Fibroblast of skin of right quadriceps (primary cell): ENCODE data around the gene CDON.

Experiments
- DNase-seq: peaks from one replicate; pipeline ENCODE4 v3.0.0-alpha.2; 2013

Gene CDON, protein sequence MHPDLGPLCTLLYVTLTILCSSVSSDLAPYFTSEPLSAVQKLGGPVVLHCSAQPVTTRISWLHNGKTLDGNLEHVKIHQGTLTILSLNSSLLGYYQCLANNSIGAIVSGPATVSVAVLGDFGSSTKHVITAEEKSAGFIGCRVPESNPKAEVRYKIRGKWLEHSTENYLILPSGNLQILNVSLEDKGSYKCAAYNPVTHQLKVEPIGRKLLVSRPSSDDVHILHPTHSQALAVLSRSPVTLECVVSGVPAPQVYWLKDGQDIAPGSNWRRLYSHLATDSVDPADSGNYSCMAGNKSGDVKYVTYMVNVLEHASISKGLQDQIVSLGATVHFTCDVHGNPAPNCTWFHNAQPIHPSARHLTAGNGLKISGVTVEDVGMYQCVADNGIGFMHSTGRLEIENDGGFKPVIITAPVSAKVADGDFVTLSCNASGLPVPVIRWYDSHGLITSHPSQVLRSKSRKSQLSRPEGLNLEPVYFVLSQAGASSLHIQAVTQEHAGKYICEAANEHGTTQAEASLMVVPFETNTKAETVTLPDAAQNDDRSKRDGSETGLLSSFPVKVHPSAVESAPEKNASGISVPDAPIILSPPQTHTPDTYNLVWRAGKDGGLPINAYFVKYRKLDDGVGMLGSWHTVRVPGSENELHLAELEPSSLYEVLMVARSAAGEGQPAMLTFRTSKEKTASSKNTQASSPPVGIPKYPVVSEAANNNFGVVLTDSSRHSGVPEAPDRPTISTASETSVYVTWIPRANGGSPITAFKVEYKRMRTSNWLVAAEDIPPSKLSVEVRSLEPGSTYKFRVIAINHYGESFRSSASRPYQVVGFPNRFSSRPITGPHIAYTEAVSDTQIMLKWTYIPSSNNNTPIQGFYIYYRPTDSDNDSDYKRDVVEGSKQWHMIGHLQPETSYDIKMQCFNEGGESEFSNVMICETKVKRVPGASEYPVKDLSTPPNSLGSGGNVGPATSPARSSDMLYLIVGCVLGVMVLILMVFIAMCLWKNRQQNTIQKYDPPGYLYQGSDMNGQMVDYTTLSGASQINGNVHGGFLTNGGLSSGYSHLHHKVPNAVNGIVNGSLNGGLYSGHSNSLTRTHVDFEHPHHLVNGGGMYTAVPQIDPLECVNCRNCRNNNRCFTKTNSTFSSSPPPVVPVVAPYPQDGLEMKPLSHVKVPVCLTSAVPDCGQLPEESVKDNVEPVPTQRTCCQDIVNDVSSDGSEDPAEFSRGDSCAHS (N-terminal part only)

GRCh38 chr11:126062679-126063506, at the start of gene CDON:
TSS of gene CDON (minus strand) at chr11:126062866. CDS start at chr11:126023476, 39,390 bp downstream.
- peak; percentile 93 for DNase-seq

GRCh38 chr11:126111458-126112116, 48.9 kb upstream of the CDON start:
- DNase-seq, result no peak

GRCh38 chr11:126109941-126110731, 47.5 kb upstream of the CDON start:
- no peak for DNase-seq

DNA sequence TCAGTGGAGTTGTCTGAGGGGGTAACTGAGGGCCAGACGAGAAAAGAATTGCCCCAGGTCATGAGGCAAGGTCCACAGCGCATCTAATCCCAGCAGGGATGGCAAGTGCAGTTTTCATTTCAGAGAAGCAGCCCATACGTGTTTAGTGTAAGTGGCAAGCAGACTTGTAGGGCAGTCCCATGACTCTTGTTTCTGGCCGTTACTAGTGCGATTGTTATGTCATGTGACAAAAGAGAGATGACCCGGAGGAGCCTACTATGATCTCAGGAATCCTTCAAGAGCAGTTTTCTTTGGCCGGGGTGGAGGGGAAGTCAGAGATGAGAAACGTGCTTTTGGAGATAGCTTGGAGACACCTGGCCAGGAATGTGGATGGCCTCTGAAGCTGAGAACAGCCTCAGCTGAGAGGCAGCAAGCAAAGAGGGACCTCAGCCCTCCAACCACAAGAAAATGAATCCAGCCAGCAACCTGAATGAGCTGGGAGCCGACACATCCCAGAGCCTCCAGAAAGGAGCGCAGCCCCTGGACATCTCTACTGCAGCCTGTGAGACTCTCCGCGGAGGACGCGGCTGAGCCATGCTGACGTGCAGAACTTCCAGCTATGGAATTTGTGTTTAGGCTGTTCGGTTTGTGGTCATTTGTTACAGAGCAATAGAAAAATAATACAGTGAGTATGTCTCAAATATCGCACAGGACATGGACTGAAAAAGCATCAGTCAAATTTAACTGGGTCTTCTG, 44.1 kb upstream of the CDON start:
- no peak for DNase-seq

GRCh38 chr11:126105748-126106080, 43.0 kb upstream of the CDON start:
- DNase-seq, result no peak

DNA sequence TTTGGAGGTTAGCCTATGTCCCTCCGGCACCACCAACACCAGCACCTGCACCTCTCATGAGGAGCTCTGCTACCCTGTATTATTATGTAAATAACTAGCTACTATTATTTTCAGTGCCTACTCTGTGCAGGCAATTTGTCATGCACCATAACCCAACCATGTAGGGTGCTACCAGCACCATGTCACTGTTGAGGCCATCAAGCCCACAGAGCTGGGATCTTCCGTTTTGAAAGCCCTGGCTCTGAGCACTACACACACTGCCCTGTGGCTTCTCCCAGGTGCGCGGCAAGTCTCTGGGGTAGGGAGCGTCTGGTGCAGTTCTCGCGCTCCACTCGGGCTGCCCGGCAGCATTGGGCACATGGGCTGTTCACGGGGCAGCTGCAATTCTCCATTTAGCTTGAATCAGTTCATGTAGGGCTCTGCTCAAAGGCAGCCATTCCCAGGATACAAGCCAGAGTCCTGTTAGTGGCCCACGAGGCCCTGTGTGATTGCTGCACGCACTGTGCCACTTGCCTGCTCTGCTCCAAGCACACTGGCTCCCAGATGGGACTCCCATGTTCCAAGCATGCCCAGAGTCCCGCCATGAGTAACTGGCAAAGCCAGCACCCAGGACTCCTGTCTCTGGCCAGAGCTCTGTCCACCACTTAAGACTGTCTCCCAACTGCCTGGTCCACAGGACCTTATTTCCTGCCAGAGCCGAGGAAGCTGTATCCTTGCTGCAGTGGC, 42.5 kb upstream of the CDON start:
- DNase-seq, result no peak

DNA sequence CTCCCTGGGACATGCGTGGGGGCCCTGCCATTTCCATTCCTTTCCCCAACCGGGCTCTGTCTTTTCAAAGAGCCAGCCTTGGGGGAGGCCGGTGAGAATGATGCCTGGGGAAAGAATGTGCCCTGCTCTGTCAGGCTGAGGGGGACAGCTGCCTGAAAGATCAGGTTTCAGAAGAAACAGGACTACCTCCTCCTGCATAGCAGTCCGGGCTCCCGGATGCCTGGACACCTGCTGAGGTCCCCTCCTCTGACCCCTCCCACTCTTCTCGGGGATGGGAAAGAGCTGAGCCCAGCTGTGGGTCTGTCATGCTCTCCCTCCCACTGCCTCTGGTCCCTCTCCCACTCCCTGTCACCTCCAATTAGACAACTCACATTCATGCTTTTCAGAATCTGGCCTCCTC, 41.8 kb upstream of the CDON start:
- DNase-seq, result no peak

- DNase-seq, result no peak
Measured at GRCh38 chr11:126103150-126103549, 40.5 kb upstream of the CDON start.

DNA sequence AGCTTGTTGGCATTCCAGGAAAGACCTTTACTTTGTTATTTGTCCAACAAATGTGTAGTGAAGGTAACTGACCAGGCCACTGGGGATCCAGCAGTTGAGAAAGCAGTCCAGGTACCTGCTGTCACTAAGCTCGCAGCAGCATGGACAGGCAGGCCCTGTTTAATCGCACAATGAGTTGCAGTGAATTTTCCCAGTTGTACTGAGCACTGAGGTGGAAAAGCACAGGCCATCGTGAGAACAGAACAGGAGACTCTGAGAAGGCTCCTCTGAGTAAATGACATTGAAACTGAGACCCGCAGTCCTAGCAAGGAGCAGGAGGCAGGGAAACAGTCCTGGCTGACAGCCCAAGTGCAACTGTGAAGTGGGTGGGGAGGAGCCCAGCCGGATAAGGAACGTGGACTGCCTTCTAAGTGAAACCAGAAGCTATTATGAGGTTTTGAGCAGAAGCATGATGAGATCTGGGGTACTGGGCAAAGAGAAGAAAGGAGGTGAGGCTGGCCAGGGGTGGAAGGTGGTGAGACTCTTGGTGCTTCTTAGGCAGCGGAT, 39.8 kb upstream of the CDON start:
- DNase-seq, result peak; percentile 45

DNA sequence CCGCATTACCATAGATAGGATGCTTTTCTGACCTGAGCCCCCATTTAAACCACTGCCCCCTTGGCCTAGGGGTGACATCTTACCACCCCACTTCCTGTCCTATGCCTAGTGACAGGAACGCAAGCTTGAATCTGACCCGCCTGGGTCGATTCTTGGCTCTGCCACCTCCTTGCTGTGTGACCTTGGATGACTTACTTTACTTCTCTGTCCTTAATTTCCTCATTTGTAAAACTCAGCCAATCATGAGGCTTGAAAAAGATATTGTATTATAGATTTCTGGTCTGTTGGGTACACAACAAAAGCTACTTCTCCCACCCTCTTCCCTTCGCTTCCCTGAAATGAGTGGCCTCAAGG, 39.2 kb upstream of the CDON start:
- no peak for DNase-seq

- DNase-seq, result no peak
Measured at GRCh38 chr11:126101251-126101929, 38.7 kb upstream of the CDON start.

DNA sequence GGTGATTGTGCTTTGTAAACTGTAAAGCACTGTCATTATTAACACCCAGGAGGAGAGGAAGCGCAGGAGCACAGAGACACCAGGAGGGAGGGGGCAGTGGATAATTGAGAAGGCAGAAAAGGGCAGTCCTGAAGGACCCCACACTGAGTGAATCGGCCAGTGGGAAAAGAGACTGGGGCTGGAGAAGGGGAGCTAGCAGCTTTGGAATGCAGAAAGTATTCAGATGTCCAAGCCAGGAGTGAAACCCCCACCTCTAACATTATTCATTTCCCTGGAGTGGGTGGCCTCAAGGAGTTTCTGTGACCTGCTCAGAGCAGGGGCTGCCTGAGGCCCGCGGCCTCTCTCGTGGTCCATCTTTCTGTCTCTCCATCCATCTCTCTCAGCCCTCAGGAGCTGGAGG, 38.0 kb upstream of the CDON start:
- no peak for DNase-seq

- no peak for DNase-seq
Measured at GRCh38 chr11:126098204-126098769, 35.6 kb upstream of the CDON start.

DNA sequence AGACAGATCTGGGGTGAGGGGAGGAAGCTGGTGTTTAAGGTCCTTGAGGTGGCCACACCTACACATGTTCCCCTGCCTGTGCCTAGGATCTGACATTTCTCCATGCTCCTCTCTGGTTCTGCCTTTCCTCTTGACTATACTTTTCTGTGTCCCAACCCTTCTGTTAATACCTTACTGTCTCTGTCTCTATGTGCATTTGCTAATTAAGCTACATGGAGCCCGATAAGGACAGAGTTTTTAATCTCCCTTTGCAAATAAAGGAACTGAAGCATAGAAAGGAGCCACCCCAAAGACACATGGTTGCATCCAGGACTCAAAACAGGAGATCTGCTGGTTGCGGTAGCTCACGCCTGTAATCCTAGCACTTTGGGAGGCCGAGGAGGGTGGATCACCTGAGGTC, 33.1 kb upstream of the CDON start:
- DNase-seq, result no peak

DNA sequence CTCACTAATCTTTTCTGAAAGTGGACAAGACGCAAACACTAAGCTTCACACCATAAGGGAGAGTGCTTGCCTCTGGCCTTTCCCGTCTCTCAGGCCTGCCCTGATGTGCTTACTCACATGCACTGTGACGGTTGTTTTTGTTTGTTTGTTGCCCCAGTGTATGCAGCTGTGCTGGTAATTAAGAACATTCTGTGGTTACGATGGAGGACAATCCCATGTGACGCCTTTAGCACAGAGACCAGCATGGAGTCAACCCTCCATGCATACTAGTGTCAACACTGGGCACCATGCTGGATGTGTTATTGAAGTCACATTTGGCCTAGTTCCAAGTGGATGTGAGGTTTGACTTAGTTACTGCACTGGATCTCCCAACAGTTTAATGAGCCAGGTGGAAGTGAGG, 27.8 kb upstream of the CDON start:
- DNase-seq, result no peak

DNA sequence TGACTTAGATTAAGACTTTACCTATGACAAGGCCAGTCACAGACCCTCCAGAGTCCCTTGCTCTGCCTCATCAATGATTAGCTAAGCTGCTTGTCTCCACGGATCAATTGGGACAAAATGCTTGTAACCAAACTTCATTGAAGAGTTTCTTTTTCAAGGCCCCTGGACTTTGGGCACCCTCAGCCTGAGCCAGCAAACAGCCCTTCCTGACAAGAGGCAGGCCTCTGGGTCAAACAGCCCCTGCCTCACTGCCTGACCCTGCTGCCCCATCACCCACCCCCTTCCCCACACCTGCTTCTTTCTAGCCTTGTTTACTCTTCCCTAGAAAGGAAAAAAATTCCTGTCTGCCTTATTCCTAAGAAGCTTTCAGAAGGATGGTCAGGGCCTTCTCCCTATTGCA, 26.3 kb upstream of the CDON start:
- no peak for DNase-seq

DNA sequence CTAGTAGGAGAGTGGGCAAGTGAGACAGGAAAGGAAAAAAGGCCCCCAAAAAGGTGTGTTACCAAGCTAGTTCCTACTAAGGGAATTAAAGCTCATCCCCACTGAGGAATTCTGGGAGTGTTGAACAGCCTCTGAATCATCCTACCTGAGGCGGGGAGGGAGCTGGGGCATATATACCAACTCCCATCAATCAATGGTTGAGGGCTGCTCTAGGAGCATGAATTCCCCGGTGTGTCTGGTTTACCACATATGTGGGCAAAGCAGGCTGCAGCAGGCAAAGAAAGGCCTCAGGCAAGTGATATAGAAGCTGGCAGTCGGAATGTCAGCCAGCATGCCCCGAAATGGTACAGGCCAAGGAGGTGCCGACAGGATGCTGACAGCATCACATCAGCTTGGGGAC, 23.6 kb upstream of the CDON start:
- DNase-seq, result no peak

DNA sequence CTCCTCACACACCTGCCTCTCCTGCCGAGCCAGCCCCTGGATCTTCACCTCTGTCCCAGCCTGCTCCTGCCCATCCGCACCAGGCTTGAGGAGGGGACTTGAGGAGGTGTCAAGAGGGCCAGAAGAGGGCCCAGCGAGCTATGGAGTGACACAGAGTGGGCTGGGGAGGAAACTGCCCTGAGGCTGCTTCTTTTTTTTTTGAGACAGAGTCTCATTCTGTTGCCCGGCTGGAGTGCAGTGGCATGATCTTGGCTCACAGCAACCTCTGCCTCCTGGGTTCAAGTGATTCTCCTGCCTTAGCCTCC, 21.9 kb upstream of the CDON start:
- DNase-seq, result no peak
